ENCODE measurements around the gene ATF6B.

DNA sequence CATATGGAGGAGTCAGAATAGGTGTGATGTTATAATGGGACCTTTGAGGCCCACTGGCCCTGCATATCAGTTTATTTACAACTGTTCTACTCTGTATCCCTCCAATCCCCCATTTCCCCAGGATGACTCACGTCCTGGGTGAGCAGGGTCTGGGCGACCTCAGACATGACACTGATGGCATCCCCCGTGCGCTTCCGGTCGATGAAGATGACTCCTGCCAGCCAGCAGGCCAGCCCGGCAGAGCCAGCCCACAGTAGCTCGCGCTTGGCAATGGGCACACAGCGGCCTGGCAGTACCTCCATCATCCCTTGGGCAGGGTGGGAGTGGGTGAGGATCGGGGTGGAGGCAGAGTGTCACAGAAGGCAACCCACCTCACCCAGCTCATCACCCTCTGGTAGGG lies 42.2 kb upstream of the ATF6B start:
- TF ChIP-seq, protein P1, sequence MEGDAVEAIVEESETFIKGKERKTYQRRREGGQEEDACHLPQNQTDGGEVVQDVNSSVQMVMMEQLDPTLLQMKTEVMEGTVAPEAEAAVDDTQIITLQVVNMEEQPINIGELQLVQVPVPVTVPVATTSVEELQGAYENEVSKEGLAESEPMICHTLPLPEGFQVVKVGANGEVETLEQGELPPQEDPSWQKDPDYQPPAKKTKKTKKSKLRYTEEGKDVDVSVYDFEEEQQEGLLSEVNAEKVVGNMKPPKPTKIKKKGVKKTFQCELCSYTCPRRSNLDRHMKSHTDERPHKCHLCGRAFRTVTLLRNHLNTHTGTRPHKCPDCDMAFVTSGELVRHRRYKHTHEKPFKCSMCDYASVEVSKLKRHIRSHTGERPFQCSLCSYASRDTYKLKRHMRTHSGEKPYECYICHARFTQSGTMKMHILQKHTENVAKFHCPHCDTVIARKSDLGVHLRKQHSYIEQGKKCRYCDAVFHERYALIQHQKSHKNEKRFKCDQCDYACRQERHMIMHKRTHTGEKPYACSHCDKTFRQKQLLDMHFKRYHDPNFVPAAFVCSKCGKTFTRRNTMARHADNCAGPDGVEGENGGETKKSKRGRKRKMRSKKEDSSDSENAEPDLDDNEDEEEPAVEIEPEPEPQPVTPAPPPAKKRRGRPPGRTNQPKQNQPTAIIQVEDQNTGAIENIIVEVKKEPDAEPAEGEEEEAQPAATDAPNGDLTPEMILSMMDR (conservative IDR thresholded peaks at IDR 0.05; ENCODE audit: low read depth in 2 of 2), result no peak
- TF ChIP-seq, protein P2, sequence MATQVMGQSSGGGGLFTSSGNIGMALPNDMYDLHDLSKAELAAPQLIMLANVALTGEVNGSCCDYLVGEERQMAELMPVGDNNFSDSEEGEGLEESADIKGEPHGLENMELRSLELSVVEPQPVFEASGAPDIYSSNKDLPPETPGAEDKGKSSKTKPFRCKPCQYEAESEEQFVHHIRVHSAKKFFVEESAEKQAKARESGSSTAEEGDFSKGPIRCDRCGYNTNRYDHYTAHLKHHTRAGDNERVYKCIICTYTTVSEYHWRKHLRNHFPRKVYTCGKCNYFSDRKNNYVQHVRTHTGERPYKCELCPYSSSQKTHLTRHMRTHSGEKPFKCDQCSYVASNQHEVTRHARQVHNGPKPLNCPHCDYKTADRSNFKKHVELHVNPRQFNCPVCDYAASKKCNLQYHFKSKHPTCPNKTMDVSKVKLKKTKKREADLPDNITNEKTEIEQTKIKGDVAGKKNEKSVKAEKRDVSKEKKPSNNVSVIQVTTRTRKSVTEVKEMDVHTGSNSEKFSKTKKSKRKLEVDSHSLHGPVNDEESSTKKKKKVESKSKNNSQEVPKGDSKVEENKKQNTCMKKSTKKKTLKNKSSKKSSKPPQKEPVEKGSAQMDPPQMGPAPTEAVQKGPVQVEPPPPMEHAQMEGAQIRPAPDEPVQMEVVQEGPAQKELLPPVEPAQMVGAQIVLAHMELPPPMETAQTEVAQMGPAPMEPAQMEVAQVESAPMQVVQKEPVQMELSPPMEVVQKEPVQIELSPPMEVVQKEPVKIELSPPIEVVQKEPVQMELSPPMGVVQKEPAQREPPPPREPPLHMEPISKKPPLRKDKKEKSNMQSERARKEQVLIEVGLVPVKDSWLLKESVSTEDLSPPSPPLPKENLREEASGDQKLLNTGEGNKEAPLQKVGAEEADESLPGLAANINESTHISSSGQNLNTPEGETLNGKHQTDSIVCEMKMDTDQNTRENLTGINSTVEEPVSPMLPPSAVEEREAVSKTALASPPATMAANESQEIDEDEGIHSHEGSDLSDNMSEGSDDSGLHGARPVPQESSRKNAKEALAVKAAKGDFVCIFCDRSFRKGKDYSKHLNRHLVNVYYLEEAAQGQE (IDR thresholded peaks at IDR 0.05; ENCODE audit: unreplicated experiment), result no peak
- TF ChIP-seq EZH2phosphoT487 (IDR thresholded peaks at IDR 0.05; ENCODE audit: unreplicated experiment), result no peak
- TF ChIP-seq POLR2AphosphoS5 (IDR thresholded peaks at IDR 0.05; ENCODE audit: low read depth), result no peak
- no peak for TF ChIP-seq JUNB (IDR thresholded peaks at IDR 0.05; ENCODE audit: unreplicated experiment)
- TF ChIP-seq EZH2 (IDR thresholded peaks at IDR 0.05; ENCODE audit: low read depth, unreplicated experiment), result no peak
- no peak for TF ChIP-seq ZNF114 (CRISPR knock-in tag; IDR thresholded peaks at IDR 0.05)
- TF ChIP-seq, protein P3, sequence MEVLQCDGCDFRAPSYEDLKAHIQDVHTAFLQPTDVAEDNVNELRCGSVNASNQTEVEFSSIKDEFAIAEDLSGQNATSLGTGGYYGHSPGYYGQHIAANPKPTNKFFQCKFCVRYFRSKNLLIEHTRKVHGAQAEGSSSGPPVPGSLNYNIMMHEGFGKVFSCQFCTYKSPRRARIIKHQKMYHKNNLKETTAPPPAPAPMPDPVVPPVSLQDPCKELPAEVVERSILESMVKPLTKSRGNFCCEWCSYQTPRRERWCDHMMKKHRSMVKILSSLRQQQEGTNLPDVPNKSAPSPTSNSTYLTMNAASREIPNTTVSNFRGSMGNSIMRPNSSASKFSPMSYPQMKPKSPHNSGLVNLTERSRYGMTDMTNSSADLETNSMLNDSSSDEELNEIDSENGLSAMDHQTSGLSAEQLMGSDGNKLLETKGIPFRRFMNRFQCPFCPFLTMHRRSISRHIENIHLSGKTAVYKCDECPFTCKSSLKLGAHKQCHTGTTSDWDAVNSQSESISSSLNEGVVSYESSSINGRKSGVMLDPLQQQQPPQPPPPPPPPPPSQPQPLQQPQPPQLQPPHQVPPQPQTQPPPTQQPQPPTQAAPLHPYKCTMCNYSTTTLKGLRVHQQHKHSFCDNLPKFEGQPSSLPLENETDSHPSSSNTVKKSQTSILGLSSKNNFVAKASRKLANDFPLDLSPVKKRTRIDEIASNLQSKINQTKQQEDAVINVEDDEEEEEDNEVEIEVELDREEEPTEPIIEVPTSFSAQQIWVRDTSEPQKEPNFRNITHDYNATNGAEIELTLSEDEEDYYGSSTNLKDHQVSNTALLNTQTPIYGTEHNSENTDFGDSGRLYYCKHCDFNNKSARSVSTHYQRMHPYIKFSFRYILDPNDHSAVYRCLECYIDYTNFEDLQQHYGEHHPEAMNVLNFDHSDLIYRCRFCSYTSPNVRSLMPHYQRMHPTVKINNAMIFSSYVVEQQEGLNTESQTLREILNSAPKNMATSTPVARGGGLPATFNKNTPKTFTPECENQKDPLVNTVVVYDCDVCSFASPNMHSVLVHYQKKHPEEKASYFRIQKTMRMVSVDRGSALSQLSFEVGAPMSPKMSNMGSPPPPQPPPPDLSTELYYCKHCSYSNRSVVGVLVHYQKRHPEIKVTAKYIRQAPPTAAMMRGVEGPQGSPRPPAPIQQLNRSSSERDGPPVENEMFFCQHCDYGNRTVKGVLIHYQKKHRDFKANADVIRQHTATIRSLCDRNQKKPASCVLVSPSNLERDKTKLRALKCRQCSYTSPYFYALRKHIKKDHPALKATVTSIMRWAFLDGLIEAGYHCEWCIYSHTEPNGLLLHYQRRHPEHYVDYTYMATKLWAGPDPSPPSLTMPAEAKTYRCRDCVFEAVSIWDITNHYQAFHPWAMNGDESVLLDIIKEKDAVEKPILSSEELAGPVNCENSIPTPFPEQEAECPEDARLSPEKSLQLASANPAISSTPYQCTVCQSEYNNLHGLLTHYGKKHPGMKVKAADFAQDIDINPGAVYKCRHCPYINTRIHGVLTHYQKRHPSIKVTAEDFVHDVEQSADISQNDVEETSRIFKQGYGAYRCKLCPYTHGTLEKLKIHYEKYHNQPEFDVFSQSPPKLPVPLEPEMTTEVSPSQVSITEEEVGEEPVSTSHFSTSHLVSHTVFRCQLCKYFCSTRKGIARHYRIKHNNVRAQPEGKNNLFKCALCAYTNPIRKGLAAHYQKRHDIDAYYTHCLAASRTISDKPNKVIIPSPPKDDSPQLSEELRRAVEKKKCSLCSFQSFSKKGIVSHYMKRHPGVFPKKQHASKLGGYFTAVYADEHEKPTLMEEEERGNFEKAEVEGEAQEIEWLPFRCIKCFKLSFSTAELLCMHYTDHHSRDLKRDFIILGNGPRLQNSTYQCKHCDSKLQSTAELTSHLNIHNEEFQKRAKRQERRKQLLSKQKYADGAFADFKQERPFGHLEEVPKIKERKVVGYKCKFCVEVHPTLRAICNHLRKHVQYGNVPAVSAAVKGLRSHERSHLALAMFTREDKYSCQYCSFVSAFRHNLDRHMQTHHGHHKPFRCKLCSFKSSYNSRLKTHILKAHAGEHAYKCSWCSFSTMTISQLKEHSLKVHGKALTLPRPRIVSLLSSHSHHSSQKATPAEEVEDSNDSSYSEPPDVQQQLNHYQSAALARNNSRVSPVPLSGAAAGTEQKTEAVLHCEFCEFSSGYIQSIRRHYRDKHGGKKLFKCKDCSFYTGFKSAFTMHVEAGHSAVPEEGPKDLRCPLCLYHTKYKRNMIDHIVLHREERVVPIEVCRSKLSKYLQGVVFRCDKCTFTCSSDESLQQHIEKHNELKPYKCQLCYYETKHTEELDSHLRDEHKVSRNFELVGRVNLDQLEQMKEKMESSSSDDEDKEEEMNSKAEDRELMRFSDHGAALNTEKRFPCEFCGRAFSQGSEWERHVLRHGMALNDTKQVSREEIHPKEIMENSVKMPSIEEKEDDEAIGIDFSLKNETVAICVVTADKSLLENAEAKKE (CRISPR knock-in tag; IDR thresholded peaks at IDR 0.05), result no peak
- TF ChIP-seq, protein P4, sequence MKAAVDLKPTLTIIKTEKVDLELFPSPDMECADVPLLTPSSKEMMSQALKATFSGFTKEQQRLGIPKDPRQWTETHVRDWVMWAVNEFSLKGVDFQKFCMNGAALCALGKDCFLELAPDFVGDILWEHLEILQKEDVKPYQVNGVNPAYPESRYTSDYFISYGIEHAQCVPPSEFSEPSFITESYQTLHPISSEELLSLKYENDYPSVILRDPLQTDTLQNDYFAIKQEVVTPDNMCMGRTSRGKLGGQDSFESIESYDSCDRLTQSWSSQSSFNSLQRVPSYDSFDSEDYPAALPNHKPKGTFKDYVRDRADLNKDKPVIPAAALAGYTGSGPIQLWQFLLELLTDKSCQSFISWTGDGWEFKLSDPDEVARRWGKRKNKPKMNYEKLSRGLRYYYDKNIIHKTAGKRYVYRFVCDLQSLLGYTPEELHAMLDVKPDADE (IDR thresholded peaks at IDR 0.05), result no peak
- TF ChIP-seq ZNF331 (CRISPR knock-in tag; IDR thresholded peaks at IDR 0.05; ENCODE audit: low read depth), result no peak
- no peak for TF ChIP-seq CREB1 (CRISPR knock-in tag; IDR thresholded peaks at IDR 0.05; ENCODE audit: low read depth)
- TF ChIP-seq STAT1 (IDR thresholded peaks at IDR 0.05; ENCODE audit: unreplicated experiment), result no peak
- no peak for TF ChIP-seq NANOG (IDR thresholded peaks at IDR 0.05; ENCODE audit: borderline replicate concordance)

Measured in GM23338 (cell line).